NCI-H446 (cell line): Measurements from ENCODE around the gene FAM111A.

ENCODE experiments used
- DNase-seq, 2 experiments: peaks; one replicate each; lab custom pipeline; 2025; lab: John Stamatoyannopoulos, UW

Gene FAM111A

GRCh38 chr11:59180168-59180776 lies 37.6 kb downstream of the FAM111A start:
- DNase-seq: no peak

- no peak for DNase-seq
Observed at GRCh38 chr11:59180907-59181306, 38.3 kb downstream of the FAM111A start.

GRCh38 chr11:59181746-59182456 lies 39.2 kb downstream of the FAM111A start:
- DNase-seq: no peak

GRCh38 chr11:59182457-59183151 lies 39.9 kb downstream of the FAM111A start:
- DNase-seq: no peak

- DNase-seq: no peak
Observed at GRCh38 chr11:59183771-59184170, 41.1 kb downstream of the FAM111A start.

- no peak for DNase-seq
Observed at GRCh38 chr11:59184691-59185339, 42.2 kb downstream of the FAM111A start.

GRCh38 chr11:59185386-59185945 lies 42.8 kb downstream of the FAM111A start:
- DNase-seq: no peak

- no peak for DNase-seq
Observed at GRCh38 chr11:59186130-59186594, 43.5 kb downstream of the FAM111A start.

GRCh38 chr11:59187035-59187434 lies 44.4 kb downstream of the FAM111A start:
- no peak for DNase-seq

- no peak for DNase-seq
Observed at GRCh38 chr11:59187587-59187986, 44.9 kb downstream of the FAM111A start.

- DNase-seq: no peak
Observed at GRCh38 chr11:59188954-59189353, 46.3 kb downstream of the FAM111A start.

- no peak for DNase-seq
Observed at GRCh38 chr11:59189986-59190385, 47.3 kb downstream of the FAM111A start.

- no peak for DNase-seq
Observed at GRCh38 chr11:59191095-59191494, 48.4 kb downstream of the FAM111A start.

- DNase-seq: no peak
Observed at GRCh38 chr11:59191890-59192289, 49.2 kb downstream of the FAM111A start.

- DNase-seq: no peak
Observed at GRCh38 chr11:59192446-59193020, 49.9 kb downstream of the FAM111A start.

GRCh38 chr11:59193587-59194130 lies 51.0 kb downstream of the FAM111A start:
- DNase-seq: no peak

- no peak for DNase-seq
Observed at GRCh38 chr11:59195586-59195985, 52.9 kb downstream of the FAM111A start.

- DNase-seq: no peak
Observed at GRCh38 chr11:59196777-59197176, 54.1 kb downstream of the FAM111A start.

- peak in 1 of 2 experiments; percentile 60 for DNase-seq
Observed at GRCh38 chr11:59197991-59198390, 55.3 kb downstream of the FAM111A start.

- DNase-seq: no peak
Observed at GRCh38 chr11:59198726-59199125, 56.1 kb downstream of the FAM111A start.
